H1 (cell line): Measurements from ENCODE around the gene LITAFD.

Source experiments
- ATF2 ChIP-seq: IDR thresholded peaks from 2 replicates; pipeline ENCODE4 v1.6.1; 2012; ENCODE audit warnings: low read length, inconsistent platforms
- ATF3 ChIP-seq: IDR thresholded peaks from 2 replicates; pipeline ENCODE4 v1.6.1; 2011; ENCODE audit warnings: low read depth, mild to moderate bottlenecking, low read length; ENCODE audit not compliant: insufficient read depth
- CHD2 ChIP-seq: IDR thresholded peaks from 2 replicates; pipeline ENCODE4 v1.6.1; 2012; ENCODE audit warnings: low read length, improper control_type of control experiment
- CTCF ChIP-seq, 3 experiments: IDR thresholded peaks; 1 replicate in 2 of 3; 2 replicates in 1 of 3; pipeline versions ENCODE4 v1.5.1 to v1.6.1; 2011; ENCODE audit warnings: low read length in 3 of 3, mild to moderate bottlenecking in 3 of 3, inconsistent platforms in 2 of 3, low read depth in 1 of 3, moderate library complexity in 1 of 3; ENCODE audit not compliant: insufficient read depth in 1 of 3; ENCODE audit errors: control extremely low read depth in 1 of 3
- EZH2 ChIP-seq: fragments of 200-600 bp; sonication (generic); IDR thresholded peaks from 2 replicates; pipeline ENCODE4 v1.7.1; 2012; ENCODE audit warnings: low read depth, mild to moderate bottlenecking, moderate library complexity, low read length, inconsistent platforms; ENCODE audit not compliant: severe bottlenecking
- FOSL1 ChIP-seq: IDR thresholded peaks from 2 replicates; pipeline ENCODE4 v1.6.1; 2011; ENCODE audit warnings: mild to moderate bottlenecking, low read depth, low read length, moderate library complexity; ENCODE audit not compliant: insufficient read depth
- GABPA ChIP-seq: IDR thresholded peaks from 2 replicates; pipeline ENCODE4 v1.6.1; 2011; ENCODE audit warnings: mild to moderate bottlenecking, low read length, moderate library complexity, borderline replicate concordance; ENCODE audit not compliant: insufficient read depth
- POLR2A ChIP-seq, 2 experiments: IDR thresholded peaks; 1 replicate in 1 of 2; 2 replicates in 1 of 2; pipeline ENCODE4 v1.6.1; 2011; ENCODE audit warnings: low read depth in 2 of 2, low read length in 2 of 2, mild to moderate bottlenecking in 2 of 2; ENCODE audit errors: control extremely low read depth in 1 of 2
- RXRA ChIP-seq: IDR thresholded peaks from 2 replicates; pipeline ENCODE4 v1.6.1; 2011; ENCODE audit warnings: low read depth, mild to moderate bottlenecking, low read length, moderate library complexity; ENCODE audit not compliant: insufficient read depth
- TCF12 ChIP-seq: IDR thresholded peaks from 2 replicates; pipeline ENCODE4 v1.6.1; 2011; ENCODE audit warnings: low read depth, mild to moderate bottlenecking, low read length

- TF ChIP-seq TCF12 (no peak), CTCF (IDR thresholded peaks at IDR 0.05; ENCODE audit: control extremely low read depth in 1 of 3, insufficient read depth in 1 of 3, low read depth in 1 of 3, low read length in 3 of 3) (no peak), CHD2 (no peak), EZH2 (no peak), ATF3 (no peak), POLR2A (IDR thresholded peaks at IDR 0.05; ENCODE audit: control extremely low read depth in 1 of 2, low read depth in 2 of 2, low read length in 2 of 2) (no peak), ATF2 (no peak), GABPA (no peak), FOSL1 (no peak), RXRA (no peak)
Observed at GRCh38 chr16:8858994-8859912, 22.9 kb upstream of the LITAFD start.
